HG03521 (cell line): Measurements from ENCODE around the gene STARD13.

Experiments
- ATAC-seq: cut with Tn5 transposase; IDR thresholded peaks from one replicate; pipeline ENCODE4 v1.9.1; 2021; ENCODE audit warnings: mild to moderate bottlenecking, moderate library complexity; ENCODE audit not compliant: unreplicated experiment

STARD13 gene

GRCh38 chr13:33153421-33154404, 131.8 kb downstream of the STARD13 start:
- ATAC-seq = no peak

GRCh38 chr13:33152389-33152788, 133.2 kb downstream of the STARD13 start:
- ATAC-seq = no peak

- no peak for ATAC-seq
Measured at GRCh38 chr13:33150662-33151061, 134.9 kb downstream of the STARD13 start.

- no peak for ATAC-seq
Measured at GRCh38 chr13:33150126-33150525, 135.4 kb downstream of the STARD13 start.

GRCh38 chr13:33147832-33148231, 137.7 kb downstream of the STARD13 start:
- no peak for ATAC-seq

GRCh38 chr13:33146843-33147611, 138.5 kb downstream of the STARD13 start:
- ATAC-seq = peak; percentile 68

- ATAC-seq = no peak
Measured at GRCh38 chr13:33145667-33146066, 139.9 kb downstream of the STARD13 start.

- peak; percentile 45 for ATAC-seq
Measured at GRCh38 chr13:33144358-33144784, 141.2 kb downstream of the STARD13 start.

GRCh38 chr13:33139780-33140535, 145.6 kb downstream of the STARD13 start:
- no peak for ATAC-seq

GRCh38 chr13:33139184-33139583, 146.4 kb downstream of the STARD13 start:
- ATAC-seq = no peak

GRCh38 chr13:33138441-33138840, 147.1 kb downstream of the STARD13 start:
- no peak for ATAC-seq

- no peak for ATAC-seq
Measured at GRCh38 chr13:33137721-33138120, 147.8 kb downstream of the STARD13 start.

- no peak for ATAC-seq
Measured at GRCh38 chr13:33135097-33135496, 150.5 kb downstream of the STARD13 start.

- no peak for ATAC-seq
Measured at GRCh38 chr13:33134213-33134612, 151.3 kb downstream of the STARD13 start.

GRCh38 chr13:33132644-33133440, 152.7 kb downstream of the STARD13 start:
- ATAC-seq = no peak

- ATAC-seq = no peak
Measured at GRCh38 chr13:33129886-33130285, 155.7 kb downstream of the STARD13 start.

GRCh38 chr13:33129094-33129832, 156.3 kb downstream of the STARD13 start:
- no peak for ATAC-seq

- ATAC-seq = no peak
Measured at GRCh38 chr13:33128134-33128533, 157.4 kb downstream of the STARD13 start.

- ATAC-seq = no peak
Measured at GRCh38 chr13:33127009-33127551, 158.5 kb downstream of the STARD13 start.
